ENCODE data around the gene PRPF8.
"Not testable (repeated sequence)": the region's sequence is repeated elsewhere in the genome, so short reads cannot be mapped to it uniquely, and the experiment has no call there.

Gene PRPF8

DNA sequence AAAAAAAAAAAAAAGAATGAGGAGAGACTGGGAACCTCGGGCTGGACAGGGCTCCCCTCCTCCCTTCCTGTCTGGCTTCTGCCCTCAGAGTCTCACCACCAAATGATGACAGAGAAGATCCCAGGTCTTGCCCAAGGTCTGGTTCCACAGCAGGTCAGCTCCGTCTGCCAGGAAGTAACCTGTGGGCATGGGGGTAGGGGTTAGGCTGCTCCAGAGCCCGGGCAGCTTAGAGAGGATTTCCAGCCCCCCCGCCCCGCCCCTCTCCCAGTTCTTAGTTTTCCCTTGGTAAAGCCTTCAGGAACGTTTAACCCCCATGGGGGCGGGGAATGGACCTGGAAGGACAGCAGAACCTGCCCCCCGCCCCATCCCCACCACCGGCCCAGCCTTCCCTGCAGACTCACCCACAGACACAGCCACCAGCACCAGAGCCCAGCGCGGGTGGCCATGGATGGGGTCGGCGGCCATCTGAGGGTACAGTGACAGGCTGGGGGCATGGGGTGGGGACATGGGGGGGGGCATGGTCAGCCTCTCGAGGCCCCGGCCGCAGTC lies 24.8 kb upstream of the PRPF8 start:
- in situ Hi-C loops (cut with MboI; ENCODE audit: low pct_unique_long_range_greater_than_20kb, low sequenced_read_pairs, unreplicated experiment): loop anchor here (25.0 kb wide), 1 partner anchor 328 kb away; the partner anchor contains the start of genes DPH1, OVCA2 and RTN4RL1
- TF ChIP-seq, protein P1, sequence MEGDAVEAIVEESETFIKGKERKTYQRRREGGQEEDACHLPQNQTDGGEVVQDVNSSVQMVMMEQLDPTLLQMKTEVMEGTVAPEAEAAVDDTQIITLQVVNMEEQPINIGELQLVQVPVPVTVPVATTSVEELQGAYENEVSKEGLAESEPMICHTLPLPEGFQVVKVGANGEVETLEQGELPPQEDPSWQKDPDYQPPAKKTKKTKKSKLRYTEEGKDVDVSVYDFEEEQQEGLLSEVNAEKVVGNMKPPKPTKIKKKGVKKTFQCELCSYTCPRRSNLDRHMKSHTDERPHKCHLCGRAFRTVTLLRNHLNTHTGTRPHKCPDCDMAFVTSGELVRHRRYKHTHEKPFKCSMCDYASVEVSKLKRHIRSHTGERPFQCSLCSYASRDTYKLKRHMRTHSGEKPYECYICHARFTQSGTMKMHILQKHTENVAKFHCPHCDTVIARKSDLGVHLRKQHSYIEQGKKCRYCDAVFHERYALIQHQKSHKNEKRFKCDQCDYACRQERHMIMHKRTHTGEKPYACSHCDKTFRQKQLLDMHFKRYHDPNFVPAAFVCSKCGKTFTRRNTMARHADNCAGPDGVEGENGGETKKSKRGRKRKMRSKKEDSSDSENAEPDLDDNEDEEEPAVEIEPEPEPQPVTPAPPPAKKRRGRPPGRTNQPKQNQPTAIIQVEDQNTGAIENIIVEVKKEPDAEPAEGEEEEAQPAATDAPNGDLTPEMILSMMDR (IDR thresholded peaks at IDR 0.05; ENCODE audit: extremely low read depth, insufficient read depth, missing control alignments): no peak
- no peak for DNase-seq (ENCODE audit: low spot score)

DNA sequence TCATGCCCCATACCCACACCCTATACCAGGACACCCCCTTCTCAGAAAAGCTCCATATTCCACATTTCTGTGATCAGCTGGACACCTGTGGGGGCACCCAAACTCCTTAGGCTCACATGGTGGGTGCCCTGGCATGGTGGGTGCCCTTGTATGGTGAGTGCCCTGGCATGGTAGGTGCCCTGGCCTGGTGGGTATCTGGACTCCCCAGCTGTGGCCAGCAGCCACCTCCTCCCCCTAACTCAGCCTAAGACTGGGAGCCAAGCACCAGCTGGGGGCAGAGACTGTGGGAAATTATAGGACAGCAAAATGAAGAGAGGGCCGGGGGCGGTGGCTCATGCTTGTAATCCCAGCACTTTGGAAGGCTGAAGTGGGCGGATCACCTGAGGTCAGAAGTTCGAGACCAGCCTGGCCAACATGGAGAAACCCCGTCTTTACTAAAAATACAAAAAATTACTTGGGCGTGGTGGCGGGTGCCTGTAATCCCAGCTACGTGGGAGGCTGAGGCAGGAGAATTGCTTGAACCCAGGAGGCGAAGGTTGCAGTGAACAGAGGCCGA lies 24.2 kb upstream of the PRPF8 start:
- in situ Hi-C loops (cut with MboI; ENCODE audit: low pct_unique_long_range_greater_than_20kb, low sequenced_read_pairs, unreplicated experiment): loop anchor here (25.0 kb wide), 1 partner anchor 328 kb away; the partner anchor contains the start of genes DPH1, OVCA2 and RTN4RL1
- DNase-seq (ENCODE audit: low spot score): not testable (repeated sequence)

DNA sequence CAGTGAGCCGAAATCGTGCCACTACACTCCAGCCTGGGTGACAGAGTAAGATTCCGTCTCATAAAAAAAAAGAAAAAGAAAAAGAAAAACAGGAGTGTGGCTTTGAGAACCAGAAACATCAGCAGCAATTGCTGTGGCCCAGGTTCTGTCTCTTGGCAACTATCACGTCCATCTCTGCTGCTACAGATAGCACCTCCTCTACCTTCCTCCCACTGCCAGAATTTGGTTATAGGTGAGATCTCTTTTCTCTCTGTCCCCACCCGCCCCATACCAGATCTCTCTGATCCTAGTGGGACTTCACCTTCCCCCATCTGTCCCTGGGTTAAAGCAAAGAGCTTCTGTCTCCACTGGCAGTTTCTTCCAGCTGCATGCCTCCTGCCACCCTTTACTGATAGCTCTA lies 22.4 kb upstream of the PRPF8 start:
- no peak for DNase-seq (ENCODE audit: low spot score)
- in situ Hi-C loops (cut with MboI; ENCODE audit: low pct_unique_long_range_greater_than_20kb, low sequenced_read_pairs, unreplicated experiment): loop anchor here (25.0 kb wide), 1 partner anchor 330 kb away; the partner anchor contains the start of genes DPH1, OVCA2 and RTN4RL1
- TF ChIP-seq, protein P1 (IDR thresholded peaks at IDR 0.05; ENCODE audit: extremely low read depth, insufficient read depth, missing control alignments): no peak

DNA sequence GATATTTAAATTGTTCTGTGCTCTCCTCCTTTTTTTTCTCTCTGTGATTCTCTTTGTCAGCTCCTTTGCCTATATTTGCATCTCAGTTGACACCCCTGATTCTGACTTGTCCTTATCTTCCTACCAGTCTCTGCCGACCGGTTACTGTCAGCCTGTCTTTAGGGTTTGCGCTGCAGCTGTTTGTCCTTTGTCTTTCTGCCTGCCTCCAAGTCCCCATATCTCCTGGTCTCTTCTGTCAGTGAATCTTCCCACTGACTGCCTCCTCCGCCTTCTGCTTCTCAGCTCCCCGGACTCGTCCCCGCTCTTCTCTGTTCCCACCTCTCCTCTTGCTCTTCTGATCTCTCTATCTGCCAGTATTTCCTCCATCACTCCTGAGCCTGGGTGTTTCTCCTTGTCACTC lies 20.3 kb upstream of the PRPF8 start:
- in situ Hi-C loops (cut with MboI; ENCODE audit: low pct_unique_long_range_greater_than_20kb, low sequenced_read_pairs, unreplicated experiment): loop anchor here (25.0 kb wide), 1 partner anchor 332 kb away; the partner anchor contains the start of genes DPH1, OVCA2 and RTN4RL1
- DNase-seq (ENCODE audit: low spot score): no peak
- TF ChIP-seq, protein P1 (IDR thresholded peaks at IDR 0.05; ENCODE audit: extremely low read depth, insufficient read depth, missing control alignments): no peak

DNA sequence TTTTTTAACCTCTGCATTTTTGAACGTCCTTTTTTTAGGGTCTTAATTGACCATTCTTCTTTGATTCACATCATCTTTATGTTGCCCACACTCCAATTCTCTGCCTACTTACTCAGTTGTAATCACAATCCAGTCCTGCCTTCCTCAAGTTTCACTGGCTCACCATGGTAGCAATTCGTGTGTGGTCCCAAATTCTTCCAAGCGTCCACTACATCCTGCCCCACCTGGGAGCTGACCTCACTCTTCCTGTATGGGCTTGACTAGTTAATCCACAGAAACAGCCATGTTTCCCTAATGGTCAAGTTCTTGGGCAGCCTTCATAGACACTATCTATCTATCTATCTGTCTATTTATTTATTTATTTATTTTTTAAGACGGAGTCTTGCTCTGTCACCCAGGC lies 18.4 kb upstream of the PRPF8 start:
- TF ChIP-seq, protein P1 (IDR thresholded peaks at IDR 0.05; ENCODE audit: extremely low read depth, insufficient read depth, missing control alignments): no peak
- no peak for DNase-seq (ENCODE audit: low spot score)
- in situ Hi-C loops (cut with MboI; ENCODE audit: low pct_unique_long_range_greater_than_20kb, low sequenced_read_pairs, unreplicated experiment): loop anchor here (25.0 kb wide), 1 partner anchor 334 kb away; the partner anchor contains the start of genes DPH1, OVCA2 and RTN4RL1

DNA sequence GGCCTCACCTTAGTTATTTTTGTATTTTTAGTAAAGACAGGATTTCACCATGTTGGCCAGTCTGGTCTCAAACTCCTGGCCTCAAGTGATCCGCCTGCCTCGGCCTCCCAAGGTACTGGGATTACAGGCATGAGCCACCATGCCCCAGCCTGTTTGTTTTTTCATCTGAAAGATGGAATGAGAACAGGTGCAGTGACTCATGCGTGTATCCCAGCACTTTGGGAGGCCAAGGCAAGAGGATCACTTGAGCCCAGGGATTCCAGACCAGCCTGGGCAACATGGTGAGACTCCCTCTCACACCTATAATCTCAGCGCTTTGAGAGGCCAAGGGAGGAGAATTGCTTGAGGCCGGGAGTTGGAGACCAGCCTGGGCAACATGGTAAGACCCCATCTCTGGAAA lies 15.2 kb upstream of the PRPF8 start:
- in situ Hi-C loops (cut with MboI; ENCODE audit: low pct_unique_long_range_greater_than_20kb, low sequenced_read_pairs, unreplicated experiment): loop anchor here (25.0 kb wide), 1 partner anchor 337 kb away; the partner anchor contains the start of genes DPH1, OVCA2 and RTN4RL1
- DNase-seq (ENCODE audit: low spot score): not testable (repeated sequence)

DNA sequence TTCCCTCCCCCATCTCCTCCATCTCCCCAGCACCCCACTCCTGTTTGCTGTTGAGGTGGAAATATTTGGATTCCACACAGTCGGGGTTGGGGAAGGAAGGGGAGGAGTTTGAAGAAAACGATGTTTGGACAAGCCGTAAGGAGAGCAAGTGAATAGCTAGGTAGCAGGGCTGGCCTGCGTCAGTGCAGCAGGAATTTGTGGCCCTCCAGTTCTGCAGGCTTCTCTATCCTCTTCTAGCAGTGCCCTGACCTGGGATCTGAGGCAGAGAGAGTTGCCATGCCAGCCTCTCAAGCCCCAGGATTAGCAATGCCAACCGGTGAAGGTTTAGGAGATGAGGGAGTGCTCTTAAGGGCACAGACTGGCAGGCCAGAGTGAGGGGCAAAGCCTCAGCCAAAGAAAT lies 13.0 kb upstream of the PRPF8 start:
- in situ Hi-C loops (cut with MboI; ENCODE audit: low pct_unique_long_range_greater_than_20kb, low sequenced_read_pairs, unreplicated experiment): no loop called here
- no peak for DNase-seq (ENCODE audit: low spot score)
- TF ChIP-seq, protein P1 (IDR thresholded peaks at IDR 0.05; ENCODE audit: extremely low read depth, insufficient read depth, missing control alignments): no peak

Measured in GM13977 (cell line).